GM18951 (cell line): ENCODE results near the gene PLA2G3.
"Not testable (repeated sequence)": the region's sequence is repeated elsewhere in the genome, so short reads cannot be mapped to it uniquely, and the experiment has no call there.

Source experiments
- POLR2A ChIP-seq: IDR thresholded peaks from 4 replicates; pipeline ENCODE4 v1.6.1; 2011; ENCODE audit warnings: mild to moderate bottlenecking; ENCODE audit not compliant: insufficient read length, insufficient read depth; ENCODE audit errors: extremely low read depth
- in situ Hi-C: fragments of 300-500 bp; cut with MboI; formaldehyde crosslinking; loops from one replicate; pipeline ENCODE4 v1.12.0; 2022; ENCODE audit warnings: low sequenced_read_pairs, mixed read lengths, inconsistent platforms; ENCODE audit not compliant: unreplicated experiment

Gene PLA2G3

GRCh38 chr22:31125521-31126117 is 14.7 kb downstream of the PLA2G3 start:
- no peak for TF ChIP-seq POLR2A
- in situ Hi-C loops: no loop called here

GRCh38 chr22:31124811-31125465 is 15.4 kb downstream of the PLA2G3 start:
- TF ChIP-seq POLR2A: no peak
- in situ Hi-C loops: no loop called here

- TF ChIP-seq POLR2A: no peak
- in situ Hi-C loops: no loop called here
Observed at GRCh38 chr22:31124290-31124689, 16.0 kb downstream of the PLA2G3 start.

- in situ Hi-C loops: no loop called here
- no peak for TF ChIP-seq POLR2A
Observed at GRCh38 chr22:31123292-31123602, 17.1 kb downstream of the PLA2G3 start.

- TF ChIP-seq POLR2A: no peak
- in situ Hi-C loops: no loop called here
Observed at GRCh38 chr22:31122532-31123291, 17.6 kb downstream of the PLA2G3 start, which contains the start of gene INPP5J. INPP5J (plus strand) TSS chr22:31122966; CDS start chr22:31123015, 49 bp downstream.

- in situ Hi-C loops: no loop called here
- no peak for TF ChIP-seq POLR2A
Observed at GRCh38 chr22:31122196-31122531, 18.1 kb downstream of the PLA2G3 start.

GRCh38 chr22:31121403-31121802 is 18.9 kb downstream of the PLA2G3 start:
- TF ChIP-seq POLR2A: no peak
- in situ Hi-C loops: no loop called here

GRCh38 chr22:31120642-31121041 is 19.7 kb downstream of the PLA2G3 start:
- TF ChIP-seq POLR2A: no peak
- in situ Hi-C loops: no loop called here

GRCh38 chr22:31120230-31120629 is 20.1 kb downstream of the PLA2G3 start:
- TF ChIP-seq POLR2A: no peak
- in situ Hi-C loops: no loop called here

- no peak for TF ChIP-seq POLR2A
- in situ Hi-C loops: no loop called here
Observed at GRCh38 chr22:31119026-31119717, 21.1 kb downstream of the PLA2G3 start.

GRCh38 chr22:31118046-31118820 is 22.1 kb downstream of the PLA2G3 start:
- TF ChIP-seq POLR2A: no peak
- in situ Hi-C loops: no loop called here

- in situ Hi-C loops: not testable (repeated sequence)
Observed at GRCh38 chr22:31112547-31113091, 27.7 kb downstream of the PLA2G3 start.

- in situ Hi-C loops: no loop called here
- TF ChIP-seq POLR2A: no peak
Observed at GRCh38 chr22:31107894-31108218, 32.5 kb downstream of the PLA2G3 start.
